GM23338 (cell line): ENCODE results near the gene METTL5. TPM values are rescaled to one million over a fixed set of nuclear protein-coding genes. Genes with fewer than 3 reads are reported as not detected.

ENCODE experiments used
- ATAC-seq: fragments of 200-7000 bp; cut with Tn5 transposase; 3 replicates; pipeline ENCODE4 v1.9.1; 2020
- DNase-seq: peaks from one replicate; pipeline ENCODE4 v3.0.0-alpha.2; 2015; ENCODE audit warnings: low spot score
- H2AFZ ChIP-seq: fragments of 200-600 bp; sonication (generic); 2 replicates; pipeline ENCODE4 v1.8.0; 2016; ENCODE audit warnings: antibody characterized with exemption, mild to moderate bottlenecking, moderate library complexity
- H3F3A ChIP-seq: fragments of 200-600 bp; sonication (generic); replicated peaks from 2 replicates; pipeline ENCODE4 v1.8.0; 2017; ENCODE audit warnings: antibody characterized with exemption, mixed run types, low read depth
- H3K27ac ChIP-seq: fragments of 200-600 bp; sonication (generic); 2 replicates; pipeline ENCODE4 v1.6.1; 2016; ENCODE audit warnings: low read depth
- H3K27me3 ChIP-seq: fragments of 200-600 bp; sonication (generic); 2 replicates; pipeline ENCODE4 v1.8.0; 2016; ENCODE audit warnings: mild to moderate bottlenecking, mixed run types, moderate library complexity; ENCODE audit not compliant: insufficient read depth
- H3K36me3 ChIP-seq: fragments of 200-600 bp; sonication (generic); 2 replicates; pipeline ENCODE4 v1.8.0; 2016; ENCODE audit warnings: mild to moderate bottlenecking; ENCODE audit not compliant: insufficient read depth
- H3K4me1 ChIP-seq: fragments of 200-600 bp; sonication (generic); 2 replicates; pipeline ENCODE4 v1.8.0; 2016; ENCODE audit warnings: mild to moderate bottlenecking, moderate library complexity; ENCODE audit not compliant: insufficient read depth
- H3K4me2 ChIP-seq: fragments of 200-600 bp; sonication (generic); 2 replicates; pipeline ENCODE4 v1.7.1; 2017; ENCODE audit warnings: mixed run types
- H3K4me3 ChIP-seq: fragments of 200-600 bp; sonication (generic); 2 replicates; pipeline ENCODE4 v1.6.1; 2016; ENCODE audit warnings: mixed run types
- H3K79me2 ChIP-seq: fragments of 200-600 bp; sonication (generic); replicated peaks from 2 replicates; pipeline ENCODE4 v1.8.0; 2017; ENCODE audit warnings: mild to moderate bottlenecking; ENCODE audit not compliant: insufficient read depth
- H3K9me2 ChIP-seq: fragments of 200-600 bp; sonication (generic); 2 replicates; pipeline ENCODE4 v1.8.0; 2017; ENCODE audit not compliant: insufficient read depth
- H4K20me1 ChIP-seq: fragments of 200-600 bp; sonication (generic); replicated peaks from 2 replicates; pipeline ENCODE4 v1.8.0; 2017; ENCODE audit warnings: mild to moderate bottlenecking; ENCODE audit not compliant: insufficient read depth
- H3K27ac Mint-ChIP-seq: 2 replicates; pipeline ENCODE4 v1.8.0; 2020; ENCODE audit warnings: inconsistent platforms, mild to moderate bottlenecking, moderate library complexity, mixed read lengths
- H3K27me3 Mint-ChIP-seq: 3 replicates; pipeline ENCODE4 v1.8.0; 2022; ENCODE audit warnings: low read depth, mild to moderate bottlenecking, moderate library complexity, mixed read lengths, inconsistent platforms; ENCODE audit not compliant: insufficient read depth, poor library complexity
- H3K36me3 Mint-ChIP-seq: 3 replicates; pipeline ENCODE4 v1.8.0; 2021; ENCODE audit warnings: low read depth, mild to moderate bottlenecking, inconsistent platforms, moderate library complexity, mixed read lengths
- H3K4me1 Mint-ChIP-seq: 3 replicates; pipeline ENCODE4 v1.8.0; 2020; ENCODE audit warnings: mild to moderate bottlenecking, inconsistent platforms, mixed read lengths
- H3K4me3 Mint-ChIP-seq: 3 replicates; pipeline ENCODE4 v1.8.0; 2021; ENCODE audit warnings: moderate library complexity, mild to moderate bottlenecking, inconsistent platforms, mixed read lengths
- H3K9me3 Mint-ChIP-seq: 3 replicates; pipeline ENCODE4 v1.8.0; 2020; ENCODE audit warnings: moderate library complexity, mild to moderate bottlenecking, inconsistent platforms, mixed read lengths
- CREB1 ChIP-seq: fragments of 250-450 bp; sonication (Bioruptor Pico); IDR thresholded peaks from 2 replicates; pipeline ENCODE4 v1.5.0; 2020; ENCODE audit warnings: low read depth, mild to moderate bottlenecking, moderate library complexity
- CTCF ChIP-seq, 2 experiments: fragments of 200-600 bp in 1 of 2; sonication (generic) in 1 of 2; conservative IDR thresholded peaks; 2 replicates each; pipeline versions ENCODE4 v1.5.1 to v1.6.1; 2016 to 2017; ENCODE audit warnings: antibody characterized with exemption in 2 of 2, low read depth in 2 of 2, mild to moderate bottlenecking in 2 of 2, moderate library complexity in 1 of 2
- EZH2phosphoT487 ChIP-seq: fragments of 200-600 bp; sonication (generic); IDR thresholded peaks from one replicate; pipeline ENCODE4 v1.8.1; 2018; ENCODE audit warnings: antibody characterized with exemption; ENCODE audit not compliant: unreplicated experiment
- JUNB ChIP-seq: IDR thresholded peaks from one replicate; pipeline ENCODE4 v1.6.1; 2016; ENCODE audit warnings: antibody characterized with exemption; ENCODE audit not compliant: unreplicated experiment
- POLR2AphosphoS5 ChIP-seq: IDR thresholded peaks from 2 replicates; pipeline ENCODE4 v1.6.1; 2016; ENCODE audit warnings: antibody characterized with exemption, low read depth
- REST ChIP-seq: IDR thresholded peaks from one replicate; pipeline ENCODE4 v1.6.1; 2018; ENCODE audit warnings: antibody characterized with exemption; ENCODE audit not compliant: unreplicated experiment
- STAT1 ChIP-seq: IDR thresholded peaks from one replicate; pipeline ENCODE4 v1.6.1; 2016; ENCODE audit warnings: antibody characterized with exemption; ENCODE audit not compliant: unreplicated experiment
- polyA plus RNA-seq: library from polyadenylated mRNA; unstranded; fragments of >200 nt; fragmentation: Nextera tagmentation; extraction: Ambion mirVana; gene quantifications from 2 replicates; pipeline ENCODE4 v1.2.1, GENCODE V29; 2016
- total RNA-seq: library from RNA; depleted of rRNA; stranded (reverse); fragments of >200 nt; shearing (Covaris generic); gene quantifications from 2 replicates; pipeline ENCODE4 v1.2.3, GENCODE V29; 2014
- TF ChIP-seq, protein P1 (sequence below): fragments of 250-450 bp; sonication (Bioruptor Pico); IDR thresholded peaks from 2 replicates; pipeline ENCODE4 v1.5.0; 2020; ENCODE audit warnings: mild to moderate bottlenecking, moderate library complexity
- TF ChIP-seq, protein P2 (sequence below): IDR thresholded peaks from 2 replicates; pipeline ENCODE4 v1.6.1; 2016; ENCODE audit warnings: antibody characterized with exemption

Gene METTL5
- total and polyA plus RNA-seq, 2 experiments from 2014 or later = 74.8 to 233 TPM

GRCh38 chr2:169790581-169790980 is 34.1 kb downstream of the METTL5 start (continued):
- TF ChIP-seq, protein P1, sequence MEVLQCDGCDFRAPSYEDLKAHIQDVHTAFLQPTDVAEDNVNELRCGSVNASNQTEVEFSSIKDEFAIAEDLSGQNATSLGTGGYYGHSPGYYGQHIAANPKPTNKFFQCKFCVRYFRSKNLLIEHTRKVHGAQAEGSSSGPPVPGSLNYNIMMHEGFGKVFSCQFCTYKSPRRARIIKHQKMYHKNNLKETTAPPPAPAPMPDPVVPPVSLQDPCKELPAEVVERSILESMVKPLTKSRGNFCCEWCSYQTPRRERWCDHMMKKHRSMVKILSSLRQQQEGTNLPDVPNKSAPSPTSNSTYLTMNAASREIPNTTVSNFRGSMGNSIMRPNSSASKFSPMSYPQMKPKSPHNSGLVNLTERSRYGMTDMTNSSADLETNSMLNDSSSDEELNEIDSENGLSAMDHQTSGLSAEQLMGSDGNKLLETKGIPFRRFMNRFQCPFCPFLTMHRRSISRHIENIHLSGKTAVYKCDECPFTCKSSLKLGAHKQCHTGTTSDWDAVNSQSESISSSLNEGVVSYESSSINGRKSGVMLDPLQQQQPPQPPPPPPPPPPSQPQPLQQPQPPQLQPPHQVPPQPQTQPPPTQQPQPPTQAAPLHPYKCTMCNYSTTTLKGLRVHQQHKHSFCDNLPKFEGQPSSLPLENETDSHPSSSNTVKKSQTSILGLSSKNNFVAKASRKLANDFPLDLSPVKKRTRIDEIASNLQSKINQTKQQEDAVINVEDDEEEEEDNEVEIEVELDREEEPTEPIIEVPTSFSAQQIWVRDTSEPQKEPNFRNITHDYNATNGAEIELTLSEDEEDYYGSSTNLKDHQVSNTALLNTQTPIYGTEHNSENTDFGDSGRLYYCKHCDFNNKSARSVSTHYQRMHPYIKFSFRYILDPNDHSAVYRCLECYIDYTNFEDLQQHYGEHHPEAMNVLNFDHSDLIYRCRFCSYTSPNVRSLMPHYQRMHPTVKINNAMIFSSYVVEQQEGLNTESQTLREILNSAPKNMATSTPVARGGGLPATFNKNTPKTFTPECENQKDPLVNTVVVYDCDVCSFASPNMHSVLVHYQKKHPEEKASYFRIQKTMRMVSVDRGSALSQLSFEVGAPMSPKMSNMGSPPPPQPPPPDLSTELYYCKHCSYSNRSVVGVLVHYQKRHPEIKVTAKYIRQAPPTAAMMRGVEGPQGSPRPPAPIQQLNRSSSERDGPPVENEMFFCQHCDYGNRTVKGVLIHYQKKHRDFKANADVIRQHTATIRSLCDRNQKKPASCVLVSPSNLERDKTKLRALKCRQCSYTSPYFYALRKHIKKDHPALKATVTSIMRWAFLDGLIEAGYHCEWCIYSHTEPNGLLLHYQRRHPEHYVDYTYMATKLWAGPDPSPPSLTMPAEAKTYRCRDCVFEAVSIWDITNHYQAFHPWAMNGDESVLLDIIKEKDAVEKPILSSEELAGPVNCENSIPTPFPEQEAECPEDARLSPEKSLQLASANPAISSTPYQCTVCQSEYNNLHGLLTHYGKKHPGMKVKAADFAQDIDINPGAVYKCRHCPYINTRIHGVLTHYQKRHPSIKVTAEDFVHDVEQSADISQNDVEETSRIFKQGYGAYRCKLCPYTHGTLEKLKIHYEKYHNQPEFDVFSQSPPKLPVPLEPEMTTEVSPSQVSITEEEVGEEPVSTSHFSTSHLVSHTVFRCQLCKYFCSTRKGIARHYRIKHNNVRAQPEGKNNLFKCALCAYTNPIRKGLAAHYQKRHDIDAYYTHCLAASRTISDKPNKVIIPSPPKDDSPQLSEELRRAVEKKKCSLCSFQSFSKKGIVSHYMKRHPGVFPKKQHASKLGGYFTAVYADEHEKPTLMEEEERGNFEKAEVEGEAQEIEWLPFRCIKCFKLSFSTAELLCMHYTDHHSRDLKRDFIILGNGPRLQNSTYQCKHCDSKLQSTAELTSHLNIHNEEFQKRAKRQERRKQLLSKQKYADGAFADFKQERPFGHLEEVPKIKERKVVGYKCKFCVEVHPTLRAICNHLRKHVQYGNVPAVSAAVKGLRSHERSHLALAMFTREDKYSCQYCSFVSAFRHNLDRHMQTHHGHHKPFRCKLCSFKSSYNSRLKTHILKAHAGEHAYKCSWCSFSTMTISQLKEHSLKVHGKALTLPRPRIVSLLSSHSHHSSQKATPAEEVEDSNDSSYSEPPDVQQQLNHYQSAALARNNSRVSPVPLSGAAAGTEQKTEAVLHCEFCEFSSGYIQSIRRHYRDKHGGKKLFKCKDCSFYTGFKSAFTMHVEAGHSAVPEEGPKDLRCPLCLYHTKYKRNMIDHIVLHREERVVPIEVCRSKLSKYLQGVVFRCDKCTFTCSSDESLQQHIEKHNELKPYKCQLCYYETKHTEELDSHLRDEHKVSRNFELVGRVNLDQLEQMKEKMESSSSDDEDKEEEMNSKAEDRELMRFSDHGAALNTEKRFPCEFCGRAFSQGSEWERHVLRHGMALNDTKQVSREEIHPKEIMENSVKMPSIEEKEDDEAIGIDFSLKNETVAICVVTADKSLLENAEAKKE = no peak
- TF ChIP-seq, protein P2, sequence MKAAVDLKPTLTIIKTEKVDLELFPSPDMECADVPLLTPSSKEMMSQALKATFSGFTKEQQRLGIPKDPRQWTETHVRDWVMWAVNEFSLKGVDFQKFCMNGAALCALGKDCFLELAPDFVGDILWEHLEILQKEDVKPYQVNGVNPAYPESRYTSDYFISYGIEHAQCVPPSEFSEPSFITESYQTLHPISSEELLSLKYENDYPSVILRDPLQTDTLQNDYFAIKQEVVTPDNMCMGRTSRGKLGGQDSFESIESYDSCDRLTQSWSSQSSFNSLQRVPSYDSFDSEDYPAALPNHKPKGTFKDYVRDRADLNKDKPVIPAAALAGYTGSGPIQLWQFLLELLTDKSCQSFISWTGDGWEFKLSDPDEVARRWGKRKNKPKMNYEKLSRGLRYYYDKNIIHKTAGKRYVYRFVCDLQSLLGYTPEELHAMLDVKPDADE = no peak
- no peak for TF ChIP-seq EZH2phosphoT487
- no peak for TF ChIP-seq JUNB
- TF ChIP-seq STAT1 = no peak

DNA sequence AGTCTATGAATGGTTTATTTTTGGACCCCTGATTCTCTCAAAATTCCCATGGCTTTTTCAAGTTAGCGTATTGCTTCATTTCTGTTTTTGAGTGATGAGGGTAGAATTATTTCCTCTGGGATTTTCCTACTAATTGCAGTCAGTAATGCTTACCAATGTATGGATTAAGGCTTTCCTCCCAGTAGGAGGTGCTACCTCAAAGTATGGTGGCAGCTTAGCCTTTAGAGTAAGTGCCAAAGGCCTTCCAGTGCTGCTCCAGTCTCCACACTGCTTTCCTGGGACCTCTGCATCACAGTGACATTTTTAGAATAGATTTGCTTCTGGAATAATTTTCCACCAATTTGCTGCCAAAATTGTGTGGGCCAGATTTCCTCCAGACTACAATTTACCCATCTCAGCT is 42.2 kb downstream of the METTL5 start:
- no peaks in the 10 kb centered on the region; the same call in 2 of the 3 replicates for H3K4me1 Mint-ChIP-seq
- Histone ChIP-seq H3K36me3 (no peaks in the 10 kb centered on the region), H3K27me3 (no peaks in the 10 kb centered on the region), H3K4me1 (no peaks in the 10 kb centered on the region), H3K79me2 (no peaks in the 10 kb centered on the region), H3K9me2 (0 out of 2 replicates have a peak, but pooled peaks cover 3% of the 10 kb centered on the region), H3F3A (no peaks in the 10 kb centered on the region), H3K4me3 (no peak overlapping the region), H2AFZ (no peak overlapping the region), H3K27ac (no peak overlapping the region), H3K4me2 (no peak overlapping the region), H4K20me1 (no peaks in the 10 kb centered on the region)
- no peaks in the 10 kb centered on the region for H3K36me3 Mint-ChIP-seq
- H3K27me3 Mint-ChIP-seq = peaks cover 2% of the 10 kb centered on the region
- TF ChIP-seq REST (no peak), POLR2AphosphoS5 (no peak), CREB1 (CRISPR knock-in tag) (no peak), CTCF (conservative IDR thresholded peaks at IDR 0.05; ENCODE audit: low read depth in 2 of 2) (peak; percentile 47 to 61)
- no peaks in the 10 kb centered on the region for H3K9me3 Mint-ChIP-seq
- peak; percentile 60 for ATAC-seq
- no peak overlapping the region for H3K4me3 Mint-ChIP-seq
- no peak overlapping the region for H3K27ac Mint-ChIP-seq
- peak; percentile 50 for DNase-seq
